GM23338 (cell line): Measurements from ENCODE around the gene KDM6B.

Experiments
- CTCF ChIP-seq, 2 experiments: fragments of 200-600 bp in 1 of 2; sonication (generic) in 1 of 2; conservative IDR thresholded peaks; 2 replicates each; pipeline versions ENCODE4 v1.5.1 to v1.6.1; 2016 to 2017; ENCODE audit warnings: antibody characterized with exemption in 2 of 2, low read depth in 2 of 2, mild to moderate bottlenecking in 2 of 2, moderate library complexity in 1 of 2
- EZH2phosphoT487 ChIP-seq: fragments of 200-600 bp; sonication (generic); IDR thresholded peaks from one replicate; pipeline ENCODE4 v1.8.1; 2018; ENCODE audit warnings: antibody characterized with exemption; ENCODE audit not compliant: unreplicated experiment
- JUNB ChIP-seq: IDR thresholded peaks from one replicate; pipeline ENCODE4 v1.6.1; 2016; ENCODE audit warnings: antibody characterized with exemption; ENCODE audit not compliant: unreplicated experiment
- POLR2AphosphoS5 ChIP-seq: IDR thresholded peaks from 2 replicates; pipeline ENCODE4 v1.6.1; 2016; ENCODE audit warnings: antibody characterized with exemption, low read depth

- no peak for TF ChIP-seq CTCF (conservative IDR thresholded peaks at IDR 0.05; ENCODE audit: low read depth in 2 of 2)
- TF ChIP-seq EZH2phosphoT487: no peak
- no peak for TF ChIP-seq POLR2AphosphoS5
- no peak for TF ChIP-seq JUNB
Observed at GRCh38 chr17:7882068-7882467, 48.1 kb downstream of the KDM6B start.
